SK-N-SH (cell line): ENCODE data around the gene BDKRB2.

Experiments used
- CTCF ChIP-seq: fragments of 200-600 bp; sonication (generic); IDR thresholded peaks from 2 replicates; pipeline ENCODE4 v1.6.1; 2017; ENCODE audit warnings: antibody characterized with exemption, mild to moderate bottlenecking, moderate library complexity
- EZH2phosphoT487 ChIP-seq: fragments of 200-600 bp; sonication (generic); IDR thresholded peaks from 2 replicates; pipeline ENCODE4 v1.6.1; 2017; ENCODE audit warnings: low read depth, mixed run types, mild to moderate bottlenecking, antibody characterized with exemption, moderate library complexity, borderline replicate concordance
- MAX ChIP-seq: IDR thresholded peaks from 2 replicates; pipeline ENCODE4 v1.4.0; 2012; ENCODE audit warnings: low read depth
- MXI1 ChIP-seq: IDR thresholded peaks from 2 replicates; pipeline ENCODE4 v1.6.1; 2012; ENCODE audit warnings: mild to moderate bottlenecking, low read depth, low read length, improper control_type of control experiment
- NFIC ChIP-seq: IDR thresholded peaks from 2 replicates; pipeline ENCODE4 v1.4.0; 2012; ENCODE audit warnings: borderline replicate concordance
- POLR2AphosphoS5 ChIP-seq: IDR thresholded peaks from 2 replicates; pipeline ENCODE4 v1.6.1; 2012; ENCODE audit warnings: low read depth, low read length
- REST ChIP-seq: IDR thresholded peaks from 2 replicates; pipeline ENCODE4 v1.6.1; 2012; ENCODE audit warnings: mild to moderate bottlenecking, low read depth, low read length, moderate library complexity
- RFX5 ChIP-seq: IDR thresholded peaks from 2 replicates; pipeline ENCODE4 v1.6.1; 2012; ENCODE audit warnings: mild to moderate bottlenecking, improper control_type of control experiment, low read length
- RXRA ChIP-seq: IDR thresholded peaks from 2 replicates; pipeline ENCODE4 v1.4.0; 2012; ENCODE audit warnings: low read depth, mild to moderate bottlenecking, borderline replicate concordance
- TAF1 ChIP-seq: IDR thresholded peaks from 2 replicates; pipeline ENCODE4 v1.6.1; 2012; ENCODE audit warnings: low read depth, mild to moderate bottlenecking, low read length, moderate library complexity, borderline replicate concordance
- YY1 ChIP-seq: IDR thresholded peaks from 2 replicates; pipeline ENCODE4 v1.4.0; 2012; ENCODE audit warnings: low read depth, mild to moderate bottlenecking
- TF ChIP-seq, protein P1 (sequence below): IDR thresholded peaks from 2 replicates; pipeline ENCODE4 v1.4.0; 2012; ENCODE audit warnings: low read depth, borderline replicate concordance

DNA sequence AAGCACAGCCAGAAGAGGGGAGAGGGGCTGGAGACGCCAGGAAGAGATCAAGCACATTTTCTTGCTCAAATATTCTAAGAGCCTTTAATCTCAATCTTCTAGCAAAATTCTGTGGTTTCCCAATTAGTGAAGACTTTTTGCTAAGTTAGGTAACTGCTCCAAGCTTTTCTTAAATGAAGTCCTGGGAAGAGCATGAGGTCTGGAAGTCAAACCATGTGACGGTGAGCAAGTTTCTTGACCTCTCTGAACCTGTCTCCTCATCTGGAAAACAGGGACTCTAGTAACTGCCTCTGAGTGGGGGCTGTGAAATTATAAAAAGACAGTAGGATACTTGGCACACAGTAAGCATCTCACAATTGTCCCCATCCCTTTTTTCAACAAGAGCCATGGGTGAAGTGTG lies 75.5 kb downstream of the BDKRB2 start:
- TF ChIP-seq REST (no peak), TAF1 (no peak), CTCF (no peak), RXRA (no peak), MAX (no peak), MXI1 (no peak), EZH2phosphoT487 (no peak), POLR2AphosphoS5 (no peak), RFX5 (no peak), YY1 (no peak), NFIC (no peak)
- TF ChIP-seq, protein P1, sequence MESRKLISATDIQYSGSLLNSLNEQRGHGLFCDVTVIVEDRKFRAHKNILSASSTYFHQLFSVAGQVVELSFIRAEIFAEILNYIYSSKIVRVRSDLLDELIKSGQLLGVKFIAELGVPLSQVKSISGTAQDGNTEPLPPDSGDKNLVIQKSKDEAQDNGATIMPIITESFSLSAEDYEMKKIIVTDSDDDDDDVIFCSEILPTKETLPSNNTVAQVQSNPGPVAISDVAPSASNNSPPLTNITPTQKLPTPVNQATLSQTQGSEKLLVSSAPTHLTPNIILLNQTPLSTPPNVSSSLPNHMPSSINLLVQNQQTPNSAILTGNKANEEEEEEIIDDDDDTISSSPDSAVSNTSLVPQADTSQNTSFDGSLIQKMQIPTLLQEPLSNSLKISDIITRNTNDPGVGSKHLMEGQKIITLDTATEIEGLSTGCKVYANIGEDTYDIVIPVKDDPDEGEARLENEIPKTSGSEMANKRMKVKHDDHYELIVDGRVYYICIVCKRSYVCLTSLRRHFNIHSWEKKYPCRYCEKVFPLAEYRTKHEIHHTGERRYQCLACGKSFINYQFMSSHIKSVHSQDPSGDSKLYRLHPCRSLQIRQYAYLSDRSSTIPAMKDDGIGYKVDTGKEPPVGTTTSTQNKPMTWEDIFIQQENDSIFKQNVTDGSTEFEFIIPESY = no peak
